A673 (cell line): ENCODE results near the gene RGS6.

Experiments used
- CTCF ChIP-seq: fragments of 300-800, 200-600 bp; sonication (generic); conservative IDR thresholded peaks from 2 replicates; pipeline ENCODE4 v1.5.1; 2017; ENCODE audit warnings: low read depth, mild to moderate bottlenecking, antibody characterized with exemption, low read length, moderate library complexity, mixed read lengths
- EZH2 ChIP-seq: fragments of 200-600 bp; sonication (generic); IDR thresholded peaks from 2 replicates; pipeline ENCODE4 v1.6.1; 2017; ENCODE audit warnings: borderline replicate concordance, low read depth, mild to moderate bottlenecking, mixed read lengths, antibody characterized with exemption, low read length; ENCODE audit not compliant: poor library complexity, severe bottlenecking

- TF ChIP-seq CTCF: no peak
- no peak for TF ChIP-seq EZH2
These were observed 671.9 kb downstream of the RGS6 start for GRCh38 chr14:72604133-72604532.
